GM12878 (cell line): ENCODE data around the gene SDK2. TPM values are rescaled to one million over a fixed set of nuclear protein-coding genes. Genes with fewer than 3 reads are reported as not detected.

Experiments used
- ATAC-seq: fragments of 200-7000 bp; cut with Tn5 transposase; 3 replicates; pipeline ENCODE4 v1.9.1; 2020; ENCODE audit warnings: mild to moderate bottlenecking, moderate library complexity
- BruUV-seq: library from RNA; stranded (reverse); fragments of 400-500 nt; replicated peaks from 2 replicates; lab custom pipeline; 2021; lab: Mats Ljungman, UMichigan
- CTCF ChIA-PET: fragments of 300-600 bp; sonication (Branson Sonifier 250); formaldehyde crosslinking; extraction: SDS; loops from one replicate; lab custom pipeline; 2021; ENCODE audit warnings: inconsistent platforms; lab: Yijun Ruan, JAX
- POLR2A ChIA-PET: fragments of 350-600 bp; formaldehyde crosslinking; extraction: SDS; loops from one replicate; lab custom pipeline; 2021; ENCODE audit warnings: inconsistent platforms; lab: Charles Lee
- RAD21 ChIA-PET: fragments of 300-600 bp; sonication (Branson Sonifier 250); formaldehyde crosslinking; loops from one replicate; lab custom pipeline; 2023; ENCODE audit warnings: antibody characterized with exemption; ENCODE audit not compliant: unreplicated experiment; lab: Charles Lee
- SMC1A ChIA-PET: fragments of 300-600 bp; sonication (Branson Sonifier 250); formaldehyde crosslinking; loops from one replicate; lab custom pipeline; 2023; ENCODE audit not compliant: unreplicated experiment, uncharacterized antibody; lab: Charles Lee
- DNase-seq: peaks from one replicate; pipeline ENCODE4 v3.0.0-alpha.2; 2011; ENCODE audit warnings: low read depth, low spot score
- FAIRE-seq: peaks from 3 replicates; lab custom pipeline; 2011; peaks lifted over from hg19 to GRCh38; lab: Jason Lieb, UNC
- H2AFZ ChIP-seq: 2 replicates; pipeline ENCODE4 v1.6.0; 2011; ENCODE audit warnings: low read depth, low read length, control low read depth; ENCODE audit not compliant: control insufficient read depth
- H3K27ac ChIP-seq: 2 replicates; pipeline ENCODE4 v1.5.1; 2011; ENCODE audit warnings: control low read depth; ENCODE audit not compliant: control insufficient read depth, insufficient read depth
- H3K27me3 ChIP-seq, 2 experiments: replicated peaks in 1 of 2; 2 replicates each; pipeline versions ENCODE4 v1.6.0 to v1.6.1; 2011; ENCODE audit warnings: low read length in 1 of 2; ENCODE audit not compliant: control insufficient read depth in 2 of 2, insufficient read depth in 2 of 2
- H3K36me3 ChIP-seq, 2 experiments: 2 replicates each; pipeline ENCODE4 v1.5.1; 2011; ENCODE audit warnings: low read length in 1 of 2; ENCODE audit not compliant: control insufficient read depth in 2 of 2, insufficient read depth in 2 of 2
- H3K4me1 ChIP-seq: 2 replicates; pipeline ENCODE4 v1.6.1; 2011; ENCODE audit warnings: mild to moderate bottlenecking, low read length, moderate library complexity, mixed read lengths; ENCODE audit not compliant: control insufficient read depth, insufficient read depth
- H3K4me2 ChIP-seq: 2 replicates; pipeline ENCODE4 v1.6.0; 2011; ENCODE audit warnings: control low read depth; ENCODE audit not compliant: control insufficient read depth, insufficient read depth
- H3K4me3 ChIP-seq: fragments of 200-600 bp; sonication (generic); 2 replicates; pipeline ENCODE4 v1.5.1; 2016
- H3K79me2 ChIP-seq: 2 replicates; pipeline ENCODE4 v1.6.0; 2011; ENCODE audit warnings: low read length; ENCODE audit not compliant: control insufficient read depth, insufficient read depth
- H3K9ac ChIP-seq: 2 replicates; pipeline ENCODE4 v1.8.0; 2011; ENCODE audit warnings: low read length, control low read depth, mixed read lengths; ENCODE audit not compliant: control insufficient read depth, insufficient read depth
- H3K9me3 ChIP-seq: replicated peaks from 3 replicates; pipeline ENCODE4 v1.5.1; 2011; ENCODE audit warnings: mild to moderate bottlenecking, low read length; ENCODE audit not compliant: control insufficient read depth, insufficient read depth
- H4K20me1 ChIP-seq: 2 replicates; pipeline ENCODE4 v1.6.0; 2011; ENCODE audit not compliant: control insufficient read depth, insufficient read depth
- HDAC6 ChIP-seq: fragments of 200-600 bp; sonication (generic); IDR thresholded peaks from one replicate; pipeline ENCODE4 v1.8.0; 2017; ENCODE audit warnings: antibody characterized with exemption; ENCODE audit not compliant: unreplicated experiment
- NR2F1 ChIP-seq: fragments of 450-650 bp; conservative IDR thresholded peaks from 2 replicates; pipeline ENCODE4 v1.6.1; 2017; ENCODE audit warnings: mild to moderate bottlenecking
- SIN3A ChIP-seq: IDR thresholded peaks from 2 replicates; pipeline ENCODE4 v1.6.1; 2012; ENCODE audit warnings: low read depth, low read length, improper control_type of control experiment
- WGBS: methylation state at CpG from one replicate; pipeline ENCODE4 v1.1.6; 2016; ENCODE audit warnings: low lambda C conversion rate; ENCODE audit not compliant: insufficient replicate concordance, insufficient coverage; ENCODE audit errors: missing lambda C conversion rate; 5-methylcytosine and 5-hydroxymethylcytosine counted together
- in situ Hi-C: fragments of 300-500 bp; cut with MboI; formaldehyde crosslinking; loops from 9 replicates; pipeline ENCODE4 v1.14.3; 2018; ENCODE audit warnings: mixed read lengths
- intact Hi-C: fragments of 100-400 bp; cut with micrococcal nuclease; formaldehyde crosslinking; loops from one replicate; pipeline ENCODE4 v1.14.2; 2022; ENCODE audit not compliant: unreplicated experiment
- polyA plus RNA-seq, 11 experiments: library from polyadenylated mRNA; depleted of rRNA in 4 of 11; unstranded in 6 of 11; stranded (reverse) in 5 of 11; fragments of >200 nt; fragmentation: Nextera tagmentation in 4 of 11; fragmentation: Illumina TruSeq in 1 of 11; extraction: Ambion mirVana in 4 of 11; extraction: Trizol in 1 of 11; gene quantifications; 1 replicate in 1 of 11; 2 replicates in 10 of 11; pipeline versions ENCODE4 v1.2.1 to v1.2.3, GENCODE V29; 2011 to 2016; ENCODE audit warnings: inconsistent platforms in 2 of 11, missing spikeins in 2 of 11, low read depth in 1 of 11
- total RNA-seq, 4 experiments: library from RNA; depleted of rRNA in 3 of 4; stranded (reverse); fragments of >200 nt in 3 of 4; fragmentation: Illumina TruSeq in 1 of 4; extraction: Trizol in 1 of 4; gene quantifications; 2 replicates each; pipeline versions ENCODE4 v1.2.1 to v1.2.3, GENCODE V29; 2013 to 2021
- TF ChIP-seq, protein P1 (sequence below): IDR thresholded peaks from 2 replicates; pipeline ENCODE4 v1.6.1; 2012; ENCODE audit warnings: mild to moderate bottlenecking, low read depth, low read length

The SDK2 gene
- total and polyA plus RNA-seq, 10 of the 15 experiments (the other 5 are each of a cell fraction or from before 2014, with no cell fraction given) = 0.03 to 0.08 (median 0.03) TPM; not detected in 7

- no peaks in the 10 kb centered on the region; a peak in 1 of 4 replicates for H3K36me3 ChIP-seq
- no peak overlapping the region for H3K27ac ChIP-seq
- H3K4me3 ChIP-seq = no peak overlapping the region
- no peaks in the 10 kb centered on the region for H3K9me3 ChIP-seq
- ATAC-seq (no peak), DNase-seq (no peak), FAIRE-seq (no peak)
- ChIA-PET SMC1A (no interaction called here), RAD21 (interaction anchor here (1.2 kb wide), 1 partner anchor 18 kb away, joined by 3 read pairs; the partner anchor contains the start of gene CDC42EP4), CTCF (no interaction called here), POLR2A (no interaction called here)
- no peak overlapping the region for H2AFZ ChIP-seq
- no peak overlapping the region for H3K4me2 ChIP-seq
- peaks cover 31% of the 10 kb centered on the region for H3K4me1 ChIP-seq
- intact Hi-C loops (no loop called here), in situ Hi-C loops (no loop called here)
- no TSS peak for BruUV-seq
- TF ChIP-seq, protein P1, sequence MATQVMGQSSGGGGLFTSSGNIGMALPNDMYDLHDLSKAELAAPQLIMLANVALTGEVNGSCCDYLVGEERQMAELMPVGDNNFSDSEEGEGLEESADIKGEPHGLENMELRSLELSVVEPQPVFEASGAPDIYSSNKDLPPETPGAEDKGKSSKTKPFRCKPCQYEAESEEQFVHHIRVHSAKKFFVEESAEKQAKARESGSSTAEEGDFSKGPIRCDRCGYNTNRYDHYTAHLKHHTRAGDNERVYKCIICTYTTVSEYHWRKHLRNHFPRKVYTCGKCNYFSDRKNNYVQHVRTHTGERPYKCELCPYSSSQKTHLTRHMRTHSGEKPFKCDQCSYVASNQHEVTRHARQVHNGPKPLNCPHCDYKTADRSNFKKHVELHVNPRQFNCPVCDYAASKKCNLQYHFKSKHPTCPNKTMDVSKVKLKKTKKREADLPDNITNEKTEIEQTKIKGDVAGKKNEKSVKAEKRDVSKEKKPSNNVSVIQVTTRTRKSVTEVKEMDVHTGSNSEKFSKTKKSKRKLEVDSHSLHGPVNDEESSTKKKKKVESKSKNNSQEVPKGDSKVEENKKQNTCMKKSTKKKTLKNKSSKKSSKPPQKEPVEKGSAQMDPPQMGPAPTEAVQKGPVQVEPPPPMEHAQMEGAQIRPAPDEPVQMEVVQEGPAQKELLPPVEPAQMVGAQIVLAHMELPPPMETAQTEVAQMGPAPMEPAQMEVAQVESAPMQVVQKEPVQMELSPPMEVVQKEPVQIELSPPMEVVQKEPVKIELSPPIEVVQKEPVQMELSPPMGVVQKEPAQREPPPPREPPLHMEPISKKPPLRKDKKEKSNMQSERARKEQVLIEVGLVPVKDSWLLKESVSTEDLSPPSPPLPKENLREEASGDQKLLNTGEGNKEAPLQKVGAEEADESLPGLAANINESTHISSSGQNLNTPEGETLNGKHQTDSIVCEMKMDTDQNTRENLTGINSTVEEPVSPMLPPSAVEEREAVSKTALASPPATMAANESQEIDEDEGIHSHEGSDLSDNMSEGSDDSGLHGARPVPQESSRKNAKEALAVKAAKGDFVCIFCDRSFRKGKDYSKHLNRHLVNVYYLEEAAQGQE = no peak
- no peaks in the 10 kb centered on the region for H3K27me3 ChIP-seq
- H3K79me2 ChIP-seq = peaks cover 10% of the 10 kb centered on the region
- 82% methylated on average over 9 of the region's 9 CpGs for WGBS
- H4K20me1 ChIP-seq = no peaks in the 10 kb centered on the region
- no peak overlapping the region for H3K9ac ChIP-seq
Measured at GRCh38 chr17:73293480-73293911, 350.7 kb downstream of the SDK2 start.

- Histone ChIP-seq H3K9me3 (no peaks in the 10 kb centered on the region), H3K4me1 (peaks cover 27% of the 10 kb centered on the region), H3K36me3 (no peaks in the 10 kb centered on the region; a peak in 1 of 4 replicates), H3K27me3 (no peaks in the 10 kb centered on the region), H3K27ac (no peak overlapping the region), H2AFZ (no peak overlapping the region), H3K9ac (no peak overlapping the region), H3K4me2 (no peak overlapping the region), H4K20me1 (no peaks in the 10 kb centered on the region), H3K79me2 (peaks cover 10% of the 10 kb centered on the region), H3K4me3 (no peak overlapping the region)
- ATAC-seq (no peak), DNase-seq (no peak), FAIRE-seq (no peak)
- 98% methylated on average over 11 of the region's 11 CpGs for WGBS
- POLR2A ChIA-PET = no interaction called here
- TF ChIP-seq NR2F1 (no peak), SIN3A (no peak), HDAC6 (no peak)
- CTCF ChIA-PET = no interaction called here
- RAD21 ChIA-PET = interaction anchor here (1.2 kb wide), 1 partner anchor 19 kb away, joined by 3 read pairs; the partner anchor contains the start of gene CDC42EP4
- no TSS peak for BruUV-seq
- in situ Hi-C loops = no loop called here
- SMC1A ChIA-PET = no interaction called here
- intact Hi-C loops = no loop called here
Measured at GRCh38 chr17:73293031-73293430, 351.2 kb downstream of the SDK2 start.
